Astrocyte (in vitro differentiated cells and primary cell): ENCODE measurements around the gene HOMER3. TPM values are rescaled to one million over a fixed set of nuclear protein-coding genes. Genes with fewer than 3 reads are reported as not detected.

Source experiments
- DNase-seq: peaks from one replicate; pipeline ENCODE4 v3.0.0-alpha.2; 2010; ENCODE audit warnings: low read depth
- FAIRE-seq: peaks from 2 replicates; lab custom pipeline; 2011; peaks lifted over from hg19 to GRCh38; lab: Jason Lieb, UNC
- H2AFZ ChIP-seq: 2 replicates; pipeline ENCODE4 v1.6.0; 2012; ENCODE audit warnings: low read depth, low read length, inconsistent platforms
- H3K27ac ChIP-seq: 2 replicates; pipeline ENCODE4 v1.5.1; 2011; ENCODE audit warnings: low read depth, low read length, inconsistent platforms
- H3K27me3 ChIP-seq: 2 replicates; pipeline ENCODE4 v1.6.0; 2011; ENCODE audit warnings: low read length, inconsistent platforms; ENCODE audit not compliant: insufficient read depth
- H3K36me3 ChIP-seq: 2 replicates; pipeline ENCODE4 v1.5.1; 2011; ENCODE audit warnings: low read length, inconsistent platforms; ENCODE audit not compliant: insufficient read depth
- H3K4me1 ChIP-seq: 2 replicates; pipeline ENCODE4 v1.5.1; 2011; ENCODE audit warnings: low read length, inconsistent platforms; ENCODE audit not compliant: insufficient read depth
- H3K4me2 ChIP-seq: 2 replicates; pipeline ENCODE4 v1.6.0; 2012; ENCODE audit warnings: low read length, inconsistent platforms
- H3K4me3 ChIP-seq: 2 replicates; pipeline ENCODE4 v1.5.1; 2011; ENCODE audit warnings: low read depth, mild to moderate bottlenecking, low read length, inconsistent platforms; ENCODE audit not compliant: insufficient read depth
- H3K79me2 ChIP-seq: 2 replicates; pipeline ENCODE4 v1.6.0; 2012; ENCODE audit warnings: mild to moderate bottlenecking, low read length, inconsistent platforms; ENCODE audit not compliant: insufficient read depth
- H3K9ac ChIP-seq: 2 replicates; pipeline ENCODE4 v1.6.0; 2012; ENCODE audit warnings: mild to moderate bottlenecking, low read length, inconsistent platforms
- H3K9me3 ChIP-seq: 2 replicates; pipeline ENCODE4 v1.5.1; 2012; ENCODE audit warnings: low read depth, mild to moderate bottlenecking, low read length, inconsistent platforms; ENCODE audit not compliant: insufficient read depth
- H4K20me1 ChIP-seq: 2 replicates; pipeline ENCODE4 v1.6.0; 2012; ENCODE audit warnings: low read length, inconsistent platforms; ENCODE audit not compliant: insufficient read depth
- H3K27ac Mint-ChIP-seq: one replicate; pipeline ENCODE4 v1.8.0; 2021; ENCODE audit warnings: mild to moderate bottlenecking, mixed read lengths; ENCODE audit not compliant: unreplicated experiment
- H3K27me3 Mint-ChIP-seq: one replicate; pipeline ENCODE4 v1.8.0; 2021; ENCODE audit warnings: low read depth, mixed read lengths; ENCODE audit not compliant: unreplicated experiment
- H3K36me3 Mint-ChIP-seq: one replicate; pipeline ENCODE4 v1.8.0; 2021; ENCODE audit warnings: low read depth, mixed read lengths; ENCODE audit not compliant: unreplicated experiment
- H3K4me1 Mint-ChIP-seq: one replicate; pipeline ENCODE4 v1.8.0; 2021; ENCODE audit warnings: low read depth, mixed read lengths; ENCODE audit not compliant: unreplicated experiment
- H3K4me3 Mint-ChIP-seq: one replicate; pipeline ENCODE4 v1.8.0; 2021; ENCODE audit warnings: mild to moderate bottlenecking, moderate library complexity, mixed read lengths; ENCODE audit not compliant: unreplicated experiment
- H3K9me3 Mint-ChIP-seq: one replicate; pipeline ENCODE4 v1.8.0; 2021; ENCODE audit warnings: mild to moderate bottlenecking, mixed read lengths; ENCODE audit not compliant: unreplicated experiment
- EZH2 ChIP-seq: IDR thresholded peaks from 2 replicates; pipeline ENCODE4 v1.6.1; 2012; ENCODE audit warnings: mild to moderate bottlenecking, low read length, inconsistent platforms; ENCODE audit not compliant: insufficient read depth
- total RNA-seq: library from RNA; stranded (reverse); gene quantifications from 2 replicates; pipeline ENCODE4 v1.2.1, GENCODE V29; 2021
- TF ChIP-seq, protein P1 (sequence below): IDR thresholded peaks from 2 replicates; pipeline ENCODE4 v1.5.1; 2011; ENCODE audit warnings: low read depth, mild to moderate bottlenecking, inconsistent platforms, low read length, moderate library complexity; ENCODE audit not compliant: insufficient read depth

HOMER3 gene
- total RNA-seq, 1 donor from 2014 or later: 41.9 TPM

DNA sequence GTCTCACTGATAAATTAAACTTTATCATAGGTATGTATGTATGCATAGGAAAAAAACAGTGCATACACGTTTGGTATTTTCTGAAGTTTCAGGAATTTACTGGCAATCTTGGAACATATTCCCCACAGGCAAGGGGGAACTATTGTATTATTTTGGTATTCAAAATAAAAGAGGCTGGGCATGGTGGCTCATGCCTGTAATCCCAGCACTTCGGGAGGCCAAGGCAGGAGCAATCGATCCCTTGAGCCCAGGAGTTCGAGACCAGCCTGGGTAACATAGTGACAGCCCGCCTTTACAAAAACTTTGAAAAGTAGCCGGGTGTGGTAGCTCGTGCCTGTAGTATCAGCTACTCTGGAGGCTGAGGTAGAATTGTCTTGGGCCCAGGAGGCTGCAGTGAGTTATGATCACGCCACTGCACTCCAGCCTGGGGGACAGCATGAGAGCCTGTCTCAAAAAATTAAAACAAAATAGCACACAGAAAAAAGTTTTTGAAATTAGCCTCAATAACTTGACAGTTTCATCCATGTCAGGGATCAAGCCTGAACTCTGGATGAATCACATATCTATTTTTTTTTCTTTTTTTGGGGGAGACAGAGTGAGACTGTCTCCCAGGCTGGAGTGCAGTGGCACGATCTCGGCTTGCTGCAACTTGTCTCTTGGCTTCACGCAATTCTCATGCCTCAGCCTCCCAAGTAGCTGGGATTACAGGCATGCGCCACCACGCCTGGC lies 29.1 kb upstream of the HOMER3 start:
- peaks cover 2% of the 10 kb centered on the region for H3K27me3 Mint-ChIP-seq
- peak overlapping the region; percentile 55 for H3K9ac ChIP-seq
- no peak overlapping the region for H3K4me3 Mint-ChIP-seq
- no peak for FAIRE-seq
- peak overlapping the region; percentile 79 for H3K27ac ChIP-seq
- no peak for TF ChIP-seq EZH2
- TF ChIP-seq, protein P1, sequence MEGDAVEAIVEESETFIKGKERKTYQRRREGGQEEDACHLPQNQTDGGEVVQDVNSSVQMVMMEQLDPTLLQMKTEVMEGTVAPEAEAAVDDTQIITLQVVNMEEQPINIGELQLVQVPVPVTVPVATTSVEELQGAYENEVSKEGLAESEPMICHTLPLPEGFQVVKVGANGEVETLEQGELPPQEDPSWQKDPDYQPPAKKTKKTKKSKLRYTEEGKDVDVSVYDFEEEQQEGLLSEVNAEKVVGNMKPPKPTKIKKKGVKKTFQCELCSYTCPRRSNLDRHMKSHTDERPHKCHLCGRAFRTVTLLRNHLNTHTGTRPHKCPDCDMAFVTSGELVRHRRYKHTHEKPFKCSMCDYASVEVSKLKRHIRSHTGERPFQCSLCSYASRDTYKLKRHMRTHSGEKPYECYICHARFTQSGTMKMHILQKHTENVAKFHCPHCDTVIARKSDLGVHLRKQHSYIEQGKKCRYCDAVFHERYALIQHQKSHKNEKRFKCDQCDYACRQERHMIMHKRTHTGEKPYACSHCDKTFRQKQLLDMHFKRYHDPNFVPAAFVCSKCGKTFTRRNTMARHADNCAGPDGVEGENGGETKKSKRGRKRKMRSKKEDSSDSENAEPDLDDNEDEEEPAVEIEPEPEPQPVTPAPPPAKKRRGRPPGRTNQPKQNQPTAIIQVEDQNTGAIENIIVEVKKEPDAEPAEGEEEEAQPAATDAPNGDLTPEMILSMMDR: no peak
- H3K4me1 ChIP-seq: peaks cover 23% of the 10 kb centered on the region
- H3K36me3 ChIP-seq: no peaks in the 10 kb centered on the region
- H2AFZ ChIP-seq: no peak overlapping the region
- peak overlapping the region; percentile 72 for H3K27ac Mint-ChIP-seq
- H3K36me3 Mint-ChIP-seq: no peaks in the 10 kb centered on the region
- H4K20me1 ChIP-seq: no peaks in the 10 kb centered on the region
- peaks cover 3% of the 10 kb centered on the region for H3K9me3 Mint-ChIP-seq
- H3K79me2 ChIP-seq: no peaks in the 10 kb centered on the region
- no peak overlapping the region for H3K4me3 ChIP-seq
- peak overlapping the region; percentile 67 for H3K4me2 ChIP-seq
- DNase-seq: peak; percentile 13
- no peaks in the 10 kb centered on the region for H3K27me3 ChIP-seq
- H3K4me1 Mint-ChIP-seq: no peaks in the 10 kb centered on the region
- no peaks in the 10 kb centered on the region for H3K9me3 ChIP-seq

DNA sequence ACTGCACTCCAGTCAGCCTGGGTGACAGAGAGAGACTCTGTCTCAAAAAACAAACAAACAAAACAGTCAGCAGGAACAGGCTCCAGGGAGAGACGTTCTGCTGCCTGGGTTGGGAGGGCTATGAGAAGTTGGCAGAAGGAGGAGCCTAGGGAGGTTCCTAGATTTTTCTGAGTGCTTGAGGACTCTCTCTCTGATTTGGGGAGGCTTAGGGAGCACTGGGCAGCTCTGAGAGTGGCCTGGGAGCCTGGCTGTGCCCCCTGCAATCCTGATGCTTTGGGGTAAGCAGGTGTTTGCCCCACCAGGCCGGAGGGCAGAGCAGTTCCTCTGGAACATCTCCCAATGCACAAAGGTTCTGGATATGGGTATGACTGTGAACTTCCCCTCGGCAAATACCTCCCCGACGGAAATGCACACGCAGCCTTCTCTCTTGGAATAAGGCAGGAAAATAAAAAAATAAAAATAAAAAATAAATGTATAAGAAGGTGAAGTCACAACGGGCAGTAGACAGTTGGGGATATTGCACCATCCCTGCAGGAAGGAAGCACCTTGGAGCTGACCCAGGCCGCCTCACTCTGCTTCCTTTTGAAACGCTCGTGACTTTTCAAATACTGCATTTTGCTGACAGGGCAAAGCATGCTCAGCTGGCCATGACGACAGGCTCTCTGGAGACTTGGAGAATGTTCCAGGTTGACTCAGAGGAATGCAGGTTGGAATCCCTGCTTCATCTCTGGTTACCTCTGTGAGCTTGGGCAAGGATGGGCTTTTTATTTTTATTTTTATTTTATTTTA lies 26.5 kb upstream of the HOMER3 start:
- Mint-ChIP-seq H3K27ac (no peak overlapping the region), H3K27me3 (peaks cover 7% of the 10 kb centered on the region)
- FAIRE-seq: no peak

More for the DNA sequence above, 26.5 kb upstream of the HOMER3 start:
- H3K9me3 Mint-ChIP-seq: peaks cover 3% of the 10 kb centered on the region
- Histone ChIP-seq H3K27ac (no peak overlapping the region), H3K4me3 (no peak overlapping the region), H3K4me2 (no peak overlapping the region), H3K9ac (no peak overlapping the region), H3K79me2 (no peaks in the 10 kb centered on the region), H2AFZ (no peak overlapping the region), H3K36me3 (no peaks in the 10 kb centered on the region), H3K4me1 (peaks cover 19% of the 10 kb centered on the region), H3K9me3 (no peaks in the 10 kb centered on the region), H3K27me3 (no peaks in the 10 kb centered on the region), H4K20me1 (no peaks in the 10 kb centered on the region)
- H3K4me1 Mint-ChIP-seq: no peaks in the 10 kb centered on the region
- no peak overlapping the region for H3K4me3 Mint-ChIP-seq
- TF ChIP-seq EZH2: no peak
- TF ChIP-seq, protein P1: no peak
- H3K36me3 Mint-ChIP-seq: no peaks in the 10 kb centered on the region
- DNase-seq: peak; percentile 33
